Activated T-helper 1 cell treated with anti-CD3 and anti-CD28 coated beads, Interleukin-12 subunit alpha, Interleukin-12 subunit beta, Interleukin-2, Interleukin-4 antibody, amounts not matched to agents 30 ng/mL and 10 ng/mL and 1 ng/mL, durations not matched to agents 14 hours and 24 hours and 36 hours (primary cell): ENCODE data around the gene YOD1. TPM values are rescaled to one million over a fixed set of nuclear protein-coding genes. Genes with fewer than 3 reads are reported as not detected.

Experiments used
- DNase-seq: peaks from one replicate; pipeline ENCODE4 v3.0.0; 2021; ENCODE audit warnings: low spot score
- H3K27ac Mint-ChIP-seq: one replicate; pipeline ENCODE4 v1.8.0; 2021; ENCODE audit warnings: mild to moderate bottlenecking, mixed read lengths
- H3K27me3 Mint-ChIP-seq: one replicate; pipeline ENCODE4 v1.8.0; 2022; ENCODE audit warnings: mild to moderate bottlenecking, moderate library complexity, mixed read lengths; ENCODE audit not compliant: insufficient read depth
- H3K36me3 Mint-ChIP-seq: one replicate; pipeline ENCODE4 v1.8.0; 2021; ENCODE audit warnings: low read depth, mixed read lengths
- H3K4me1 Mint-ChIP-seq: one replicate; pipeline ENCODE4 v1.8.0; 2021; ENCODE audit warnings: low read depth, mixed read lengths
- H3K4me3 Mint-ChIP-seq: one replicate; pipeline ENCODE4 v1.8.0; 2021; ENCODE audit warnings: mild to moderate bottlenecking, moderate library complexity, mixed read lengths
- H3K9me3 Mint-ChIP-seq: one replicate; pipeline ENCODE4 v1.8.0; 2021; ENCODE audit warnings: mixed read lengths
- intact Hi-C: fragments of 100-400 bp; cut with micrococcal nuclease; formaldehyde crosslinking; loops from one replicate; pipeline ENCODE4 v1.15.1; 2024
- total RNA-seq: library from RNA; stranded (reverse); gene quantifications from 2 replicates; pipeline ENCODE4 v1.2.3, GENCODE V29; 2022

Gene YOD1
- total RNA-seq, 1 donor from 2014 or later, result 8.4 TPM

DNA sequence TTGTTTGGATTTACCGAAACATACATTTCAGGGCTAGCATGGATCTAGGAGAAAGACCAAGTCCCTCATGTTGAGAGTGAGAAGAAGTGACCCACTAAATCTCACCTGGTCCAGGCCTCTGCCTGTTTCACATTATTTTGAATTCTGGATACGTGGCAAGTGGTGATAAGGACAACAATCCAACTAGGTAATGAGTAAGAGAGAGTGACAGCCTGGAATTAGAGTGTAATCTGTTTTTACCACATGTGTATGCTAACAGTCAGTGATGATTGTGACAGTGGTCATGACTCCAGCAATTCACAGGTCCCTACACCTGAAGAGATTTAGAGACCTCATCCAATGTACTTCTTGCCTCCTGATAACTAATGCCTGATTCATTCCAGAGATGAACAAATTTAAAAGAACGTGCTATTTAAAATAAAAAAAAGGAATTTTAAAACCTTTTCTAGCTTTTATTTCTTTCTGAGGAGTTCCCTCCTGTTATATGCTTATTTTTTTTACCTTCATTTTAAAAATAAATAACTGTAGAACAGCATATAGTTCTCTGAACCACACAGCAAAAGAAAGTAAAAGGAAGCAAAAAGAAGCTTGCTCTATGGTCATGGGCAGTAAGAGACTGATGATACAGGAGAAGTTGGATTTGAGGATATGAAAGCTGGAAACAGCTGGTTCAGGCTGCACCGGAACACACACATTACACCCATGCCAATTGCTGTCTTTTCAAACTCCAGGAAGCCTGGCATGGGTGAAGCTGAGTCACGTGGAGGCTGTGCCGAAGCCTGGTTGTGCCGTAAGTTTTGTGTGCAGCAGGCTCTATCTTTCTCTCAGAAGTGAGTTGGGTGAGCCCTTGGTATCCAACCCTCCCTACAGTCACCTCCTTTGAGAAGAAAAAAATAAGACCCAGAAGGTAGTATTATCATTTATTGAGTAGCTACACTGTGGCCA, 33.1 kb downstream of the YOD1 start:
- Mint-ChIP-seq H3K9me3 (no peaks in the 10 kb centered on the region), H3K27me3 (peaks cover 20% of the 10 kb centered on the region), H3K36me3 (no peaks in the 10 kb centered on the region), H3K4me3 (no peak overlapping the region), H3K4me1 (no peaks in the 10 kb centered on the region), H3K27ac (no peak overlapping the region)
- no peak for DNase-seq
- intact Hi-C loops, result no loop called here

- Mint-ChIP-seq H3K4me1 (no peaks in the 10 kb centered on the region), H3K27ac (no peak overlapping the region), H3K4me3 (no peak overlapping the region), H3K27me3 (peaks cover 24% of the 10 kb centered on the region), H3K36me3 (no peaks in the 10 kb centered on the region), H3K9me3 (no peaks in the 10 kb centered on the region)
- intact Hi-C loops, result no loop called here
- no peak for DNase-seq
These were observed 35.2 kb downstream of the YOD1 start for GRCh38 chr1:207015791-207016190.

DNA sequence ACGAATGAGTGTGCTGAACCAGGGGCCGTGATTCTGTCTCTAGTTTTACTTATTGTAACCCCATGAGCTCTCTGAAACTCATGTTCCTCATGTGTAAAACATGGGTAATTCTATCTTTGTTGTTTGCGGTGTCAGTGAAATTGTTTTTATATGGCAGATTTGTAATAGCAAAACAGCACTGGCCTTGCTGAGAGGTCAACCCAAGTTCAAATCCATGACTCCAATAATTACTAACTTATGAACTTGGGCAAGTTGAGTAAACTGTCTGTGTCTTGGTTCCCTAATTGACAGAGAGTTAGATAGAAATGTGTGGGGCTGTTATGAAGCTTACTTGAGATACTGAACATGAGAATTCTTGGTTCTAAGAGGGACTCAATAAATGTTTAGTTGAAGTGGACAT, 36.3 kb downstream of the YOD1 start:
- no peaks in the 10 kb centered on the region for H3K4me1 Mint-ChIP-seq
- no peaks in the 10 kb centered on the region for H3K9me3 Mint-ChIP-seq
- intact Hi-C loops, result no loop called here
- H3K27me3 Mint-ChIP-seq, result peaks cover 27% of the 10 kb centered on the region
- DNase-seq, result no peak
- H3K4me3 Mint-ChIP-seq, result no peak overlapping the region
- H3K36me3 Mint-ChIP-seq, result no peaks in the 10 kb centered on the region
- H3K27ac Mint-ChIP-seq, result no peak overlapping the region

DNA sequence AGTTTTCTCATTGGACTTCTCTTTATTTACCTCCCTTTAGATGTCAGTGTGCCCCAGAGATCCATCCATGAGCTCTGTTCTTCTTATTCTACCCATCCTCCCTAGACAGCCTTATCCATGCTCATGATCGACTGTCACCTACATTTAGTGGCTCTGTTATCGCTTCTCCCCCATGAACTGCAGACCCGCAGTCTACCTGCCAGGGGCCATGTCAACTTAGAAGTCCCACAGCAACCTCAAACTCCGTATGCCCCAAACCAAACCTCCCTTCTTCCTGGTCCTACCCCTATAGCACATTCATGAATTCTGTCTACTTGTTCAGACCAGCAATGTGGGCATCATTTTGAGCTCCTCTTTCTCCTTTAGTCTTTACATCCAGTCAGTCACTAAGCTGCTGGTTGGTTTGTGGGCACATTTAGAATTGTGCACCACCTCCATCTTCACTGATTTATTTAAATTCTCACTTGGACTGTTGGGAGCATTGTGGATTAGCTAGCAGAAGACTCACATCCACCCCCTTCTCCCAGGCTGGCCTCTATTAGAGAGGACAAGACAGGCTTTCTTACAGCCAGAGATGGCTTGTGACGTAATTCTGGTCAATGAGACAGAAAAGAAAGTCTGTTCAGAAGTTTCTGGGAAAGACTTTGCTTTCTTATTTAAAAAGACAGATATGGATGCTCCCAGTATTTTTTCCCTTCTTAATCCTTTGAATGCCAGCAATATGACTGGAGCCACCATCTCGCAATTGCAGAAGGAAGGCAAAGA, 37.5 kb downstream of the YOD1 start:
- no peak overlapping the region for H3K27ac Mint-ChIP-seq
- no peaks in the 10 kb centered on the region for H3K9me3 Mint-ChIP-seq
- H3K4me1 Mint-ChIP-seq, result no peaks in the 10 kb centered on the region
- H3K4me3 Mint-ChIP-seq, result no peak overlapping the region
- H3K27me3 Mint-ChIP-seq, result peaks cover 30% of the 10 kb centered on the region
- no peaks in the 10 kb centered on the region for H3K36me3 Mint-ChIP-seq
- intact Hi-C loops, result no loop called here
- no peak for DNase-seq

- Mint-ChIP-seq H3K4me3 (no peak overlapping the region), H3K27me3 (peaks cover 29% of the 10 kb centered on the region), H3K9me3 (no peaks in the 10 kb centered on the region), H3K36me3 (no peaks in the 10 kb centered on the region), H3K27ac (no peak overlapping the region), H3K4me1 (no peaks in the 10 kb centered on the region)
- DNase-seq, result no peak
- intact Hi-C loops, result no loop called here
These were observed 40.3 kb downstream of the YOD1 start for GRCh38 chr1:207010726-207011125.

DNA sequence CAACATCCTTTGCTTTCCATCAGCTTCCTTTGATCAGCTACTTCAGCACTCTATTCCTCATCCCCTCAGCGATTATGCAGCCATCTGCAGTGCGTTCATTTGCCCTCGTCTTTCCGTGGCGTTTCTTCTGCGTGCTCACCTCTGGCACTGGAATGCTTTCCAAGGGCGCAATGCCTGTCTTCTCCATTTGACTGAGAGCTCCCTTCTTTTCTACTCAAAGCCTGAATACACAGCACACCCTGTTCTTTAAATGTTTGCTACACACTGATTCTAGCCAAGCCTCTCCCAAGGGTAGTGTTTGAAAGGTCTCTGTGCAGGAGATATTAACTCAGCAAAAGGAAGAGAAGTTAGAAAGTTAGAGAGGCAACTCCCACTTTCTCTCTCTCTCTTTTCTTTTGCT, 41.1 kb downstream of the YOD1 start:
- no peaks in the 10 kb centered on the region for H3K9me3 Mint-ChIP-seq
- H3K4me1 Mint-ChIP-seq, result peaks cover 3% of the 10 kb centered on the region
- no peaks in the 10 kb centered on the region for H3K36me3 Mint-ChIP-seq
- DNase-seq, result no peak
- H3K27ac Mint-ChIP-seq, result no peak overlapping the region
- peaks cover 36% of the 10 kb centered on the region for H3K27me3 Mint-ChIP-seq
- intact Hi-C loops, result no loop called here
- H3K4me3 Mint-ChIP-seq, result no peak overlapping the region

- DNase-seq, result no peak
- peaks cover 37% of the 10 kb centered on the region for H3K27me3 Mint-ChIP-seq
- H3K4me3 Mint-ChIP-seq, result no peak overlapping the region
- intact Hi-C loops, result no loop called here
- H3K27ac Mint-ChIP-seq, result no peak overlapping the region
- peaks cover 6% of the 10 kb centered on the region for H3K4me1 Mint-ChIP-seq
- no peaks in the 10 kb centered on the region for H3K9me3 Mint-ChIP-seq
- H3K36me3 Mint-ChIP-seq, result no peaks in the 10 kb centered on the region
These were observed 41.7 kb downstream of the YOD1 start for GRCh38 chr1:207009182-207009850.

DNA sequence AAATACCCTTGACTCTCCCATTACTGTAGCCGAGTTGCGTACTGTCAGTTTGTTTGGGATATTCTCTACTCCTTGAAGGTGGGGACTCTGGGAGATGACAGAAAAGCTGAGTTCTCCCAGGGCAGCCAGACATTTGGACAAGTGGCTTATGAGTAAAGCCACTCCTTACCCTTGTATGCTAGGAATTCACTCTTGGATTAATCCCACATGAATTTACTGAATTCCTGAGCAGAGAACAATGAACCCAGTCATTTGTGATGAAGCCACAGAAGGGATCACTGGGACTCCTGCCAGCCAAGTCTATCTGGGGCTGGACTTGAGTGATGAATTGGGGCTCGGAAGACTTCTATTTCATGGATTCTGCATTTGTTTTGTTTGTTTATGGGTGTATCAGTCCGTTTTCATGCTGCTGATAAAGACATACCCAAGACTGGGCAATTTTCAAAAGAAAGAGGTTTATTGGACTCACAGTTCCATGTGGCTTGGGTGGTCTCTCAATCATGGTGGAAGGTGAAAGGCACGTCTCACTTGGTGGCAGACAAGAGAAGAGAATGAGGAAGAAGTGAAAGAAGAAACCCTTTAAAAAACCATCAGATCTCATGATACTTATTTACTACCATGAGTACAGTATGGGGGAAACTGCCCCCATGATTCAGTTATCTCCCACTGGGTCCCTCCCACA, 43.5 kb downstream of the YOD1 start:
- peaks cover 6% of the 10 kb centered on the region for H3K4me1 Mint-ChIP-seq
- H3K27me3 Mint-ChIP-seq, result peaks cover 28% of the 10 kb centered on the region
- no peak for DNase-seq
- intact Hi-C loops, result no loop called here
- no peak overlapping the region for H3K4me3 Mint-ChIP-seq
- no peak overlapping the region for H3K27ac Mint-ChIP-seq
- H3K9me3 Mint-ChIP-seq, result no peaks in the 10 kb centered on the region
- H3K36me3 Mint-ChIP-seq, result no peaks in the 10 kb centered on the region

DNA sequence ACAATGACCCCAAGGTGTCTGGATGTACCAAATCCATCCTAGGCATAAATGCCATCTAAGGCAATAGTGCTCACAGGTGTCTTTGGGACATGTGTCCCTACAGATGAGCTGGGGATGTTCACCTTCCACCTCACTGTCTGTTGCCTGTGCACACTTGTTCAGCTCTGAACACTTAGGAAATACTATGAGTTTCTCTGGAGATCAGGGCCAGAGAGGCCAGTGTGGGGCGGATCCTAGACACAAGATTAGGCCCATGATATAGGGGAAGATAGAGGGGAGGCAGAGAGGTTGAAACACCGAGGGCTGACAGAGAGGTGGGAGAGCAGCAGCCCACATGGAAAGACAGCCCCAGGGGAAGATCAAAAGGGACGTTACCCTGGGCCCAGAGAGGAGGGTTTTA, 44.1 kb downstream of the YOD1 start:
- no peak for DNase-seq
- intact Hi-C loops, result no loop called here
- no peak overlapping the region for H3K27ac Mint-ChIP-seq
- H3K4me3 Mint-ChIP-seq, result no peak overlapping the region
- no peaks in the 10 kb centered on the region for H3K36me3 Mint-ChIP-seq
- no peaks in the 10 kb centered on the region for H3K9me3 Mint-ChIP-seq
- H3K27me3 Mint-ChIP-seq, result peaks cover 26% of the 10 kb centered on the region
- peaks cover 6% of the 10 kb centered on the region for H3K4me1 Mint-ChIP-seq

- Mint-ChIP-seq H3K4me3 (no peak overlapping the region), H3K9me3 (no peaks in the 10 kb centered on the region), H3K27ac (no peak overlapping the region), H3K27me3 (peaks cover 26% of the 10 kb centered on the region), H3K36me3 (no peaks in the 10 kb centered on the region), H3K4me1 (peaks cover 6% of the 10 kb centered on the region)
- DNase-seq, result no peak
- intact Hi-C loops, result no loop called here
These were observed 44.9 kb downstream of the YOD1 start for GRCh38 chr1:207006083-207006482.

GRCh38 chr1:207004931-207005830, 45.8 kb downstream of the YOD1 start:
- H3K9me3 Mint-ChIP-seq, result no peaks in the 10 kb centered on the region
- no peak overlapping the region for H3K27ac Mint-ChIP-seq
- H3K36me3 Mint-ChIP-seq, result no peaks in the 10 kb centered on the region
- intact Hi-C loops, result loop anchor here (1.0 kb wide), 1 partner anchor 72 kb away; no protein-coding TSS in a partner anchor
- no peak for DNase-seq
- H3K4me3 Mint-ChIP-seq, result no peak overlapping the region
- peaks cover 6% of the 10 kb centered on the region for H3K4me1 Mint-ChIP-seq
- peaks cover 30% of the 10 kb centered on the region for H3K27me3 Mint-ChIP-seq

DNA sequence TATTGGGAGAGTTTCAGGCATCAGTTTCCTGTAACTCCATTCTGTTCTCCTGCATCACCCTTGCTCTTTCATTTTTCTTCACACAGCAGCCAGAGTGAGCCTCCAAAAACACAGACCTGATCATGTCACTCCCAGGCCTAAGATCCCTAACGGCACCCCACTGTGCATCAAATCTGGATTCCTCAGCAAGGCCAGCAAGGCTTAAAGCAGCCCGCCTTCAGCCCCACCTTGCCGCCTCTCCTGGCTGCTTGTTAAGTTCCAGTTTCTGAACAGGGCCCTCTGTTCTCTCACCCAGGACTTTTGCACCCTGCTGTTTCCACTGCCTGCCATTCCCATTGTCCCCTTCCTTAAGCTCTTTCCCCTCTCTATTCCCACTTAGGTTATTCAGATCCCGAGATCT, 47.8 kb downstream of the YOD1 start:
- Mint-ChIP-seq H3K36me3 (no peaks in the 10 kb centered on the region), H3K4me1 (peaks cover 6% of the 10 kb centered on the region), H3K4me3 (no peak overlapping the region), H3K9me3 (no peaks in the 10 kb centered on the region), H3K27ac (no peak overlapping the region), H3K27me3 (peaks cover 29% of the 10 kb centered on the region)
- no peak for DNase-seq
- intact Hi-C loops, result no loop called here
